IMR-90 (cell line): ENCODE measurements around the gene CC2D1A. TPM values are rescaled to one million over a fixed set of nuclear protein-coding genes. Genes with fewer than 3 reads are reported as not detected.

Experiments
- ATAC-seq: fragments of 200-7000 bp; cut with Tn5 transposase; 2 replicates; pipeline ENCODE4 v1.9.1; 2020; ENCODE audit warnings: low read depth, mild to moderate bottlenecking, moderate library complexity
- BruUV-seq: library from RNA; stranded (reverse); fragments of 400-500 nt; replicated peaks from 2 replicates; lab custom pipeline; 2021; lab: Mats Ljungman, UMichigan
- CTCF ChIA-PET: fragments of 300-600 bp; formaldehyde crosslinking; extraction: SDS; loops from one replicate; lab custom pipeline; 2021; ENCODE audit warnings: antibody characterized with exemption; lab: Yijun Ruan, JAX
- POLR2A ChIA-PET: fragments of 300-600 bp; sonication (Branson Sonifier 250); formaldehyde crosslinking; loops from one replicate; lab custom pipeline; 2022; ENCODE audit warnings: antibody characterized with exemption; ENCODE audit not compliant: unreplicated experiment; lab: Charles Lee
- DNase-seq: peaks from one replicate; pipeline ENCODE4 v3.0.0; 2013
- H2AFZ ChIP-seq: replicated peaks from 2 replicates; pipeline ENCODE3; 2013; ENCODE audit warnings: low read length, mild to moderate bottlenecking; ENCODE audit not compliant: poor library complexity
- H2AK5ac ChIP-seq: 2 replicates; pipeline ENCODE4 v1.6.1; 2013; ENCODE audit warnings: low read depth, low read length, inconsistent platforms
- H2AK9ac ChIP-seq: replicated peaks from 2 replicates; pipeline ENCODE3; 2013; ENCODE audit warnings: mild to moderate bottlenecking, low read depth, low read length, moderate library complexity; ENCODE audit not compliant: poor library complexity
- H2BK120ac ChIP-seq: 2 replicates; pipeline ENCODE4 v1.6.1; 2013; ENCODE audit warnings: low read depth, low read length, inconsistent platforms
- H2BK15ac ChIP-seq: 3 replicates; pipeline ENCODE4 v1.6.1; 2013; ENCODE audit warnings: low read depth, low read length, inconsistent platforms
- H2BK20ac ChIP-seq: 2 replicates; pipeline ENCODE4 v1.6.1; 2013; ENCODE audit warnings: low read depth, mild to moderate bottlenecking, inconsistent platforms, low read length, moderate library complexity
- H2BK5ac ChIP-seq: 2 replicates; pipeline ENCODE4 v1.6.1; 2013; ENCODE audit warnings: mild to moderate bottlenecking, low read depth, low read length, inconsistent platforms; ENCODE audit not compliant: poor library complexity, severe bottlenecking
- H3K14ac ChIP-seq: replicated peaks from 2 replicates; pipeline ENCODE4 v1.6.1; 2013; ENCODE audit warnings: low read depth, low read length, inconsistent platforms
- H3K18ac ChIP-seq: 2 replicates; pipeline ENCODE4 v1.6.1; 2013; ENCODE audit warnings: low read depth, low read length, control low read depth
- H3K23ac ChIP-seq: 2 replicates; pipeline ENCODE4 v1.6.1; 2013; ENCODE audit warnings: low read depth, low read length, inconsistent platforms
- H3K27ac ChIP-seq: 2 replicates; pipeline ENCODE4 v1.5.1; 2013; ENCODE audit warnings: mild to moderate bottlenecking, control low read depth, low read length; ENCODE audit not compliant: insufficient read depth
- H3K27me3 ChIP-seq: 2 replicates; pipeline ENCODE4 v1.6.1; 2013; ENCODE audit warnings: low read length; ENCODE audit not compliant: control insufficient read depth, insufficient read depth
- H3K36me3 ChIP-seq: 2 replicates; pipeline ENCODE4 v1.6.1; 2013; ENCODE audit warnings: low read length, mixed read lengths; ENCODE audit not compliant: control insufficient read depth, insufficient read depth
- H3K4ac ChIP-seq: 2 replicates; pipeline ENCODE4 v1.6.1; 2013; ENCODE audit warnings: low read depth, low read length, inconsistent platforms
- H3K4me1 ChIP-seq: 2 replicates; pipeline ENCODE4 v1.6.1; 2013; ENCODE audit warnings: low read length, mixed read lengths; ENCODE audit not compliant: control insufficient read depth, insufficient read depth
- H3K4me2 ChIP-seq: 2 replicates; pipeline ENCODE4 v1.6.1; 2013; ENCODE audit warnings: low read depth, mild to moderate bottlenecking, control low read depth, low read length, moderate library complexity
- H3K4me3 ChIP-seq: 2 replicates; pipeline ENCODE4 v1.5.1; 2013; ENCODE audit warnings: low read depth, mild to moderate bottlenecking, control low read depth, low read length, moderate library complexity; ENCODE audit not compliant: insufficient read depth
- H3K56ac ChIP-seq: 2 replicates; pipeline ENCODE4 v1.6.1; 2013; ENCODE audit warnings: low read length, inconsistent platforms; ENCODE audit not compliant: insufficient read depth; ENCODE audit errors: extremely low read depth
- H3K79me1 ChIP-seq, 2 experiments: 2 replicates each; pipeline ENCODE4 v1.6.1; 2013; ENCODE audit warnings: low read length in 2 of 2, inconsistent platforms in 1 of 2, low read depth in 1 of 2
- H3K9ac ChIP-seq: 2 replicates; pipeline ENCODE4 v1.6.1; 2013; ENCODE audit warnings: low read depth, low read length, control low read depth
- H3K9me1 ChIP-seq: 2 replicates; pipeline ENCODE4 v1.6.1; 2013; ENCODE audit warnings: low read length, inconsistent platforms; ENCODE audit not compliant: insufficient read depth
- H3K9me3 ChIP-seq: 2 replicates; pipeline ENCODE4 v1.6.1; 2013; ENCODE audit warnings: low read length; ENCODE audit not compliant: control insufficient read depth, insufficient read depth
- H4K20me1 ChIP-seq: 2 replicates; pipeline ENCODE4 v1.6.1; 2013; ENCODE audit warnings: low read length, inconsistent platforms; ENCODE audit not compliant: insufficient read depth
- H4K5ac ChIP-seq: 2 replicates; pipeline ENCODE4 v1.6.1; 2013; ENCODE audit warnings: mild to moderate bottlenecking, low read depth, low read length, control low read depth
- H4K8ac ChIP-seq, 2 experiments: 2 replicates each; pipeline ENCODE4 v1.6.1; 2013; ENCODE audit warnings: low read depth in 2 of 2, low read length in 2 of 2, control low read depth in 1 of 2, inconsistent platforms in 1 of 2
- H4K91ac ChIP-seq: 2 replicates; pipeline ENCODE4 v1.6.1; 2013; ENCODE audit warnings: low read depth, low read length, inconsistent platforms; ENCODE audit not compliant: insufficient read depth
- CEBPB ChIP-seq: IDR thresholded peaks from 2 replicates; pipeline ENCODE4 v1.6.1; 2012; ENCODE audit warnings: low read depth, low read length, improper control_type of control experiment
- CHD1 ChIP-seq: IDR thresholded peaks from 2 replicates; pipeline ENCODE4 v1.6.1; 2012; ENCODE audit warnings: low read depth, low read length, improper control_type of control experiment
- MAFK ChIP-seq: IDR thresholded peaks from 2 replicates; pipeline ENCODE4 v1.6.1; 2012; ENCODE audit warnings: low read depth, low read length, improper control_type of control experiment
- MAZ ChIP-seq: IDR thresholded peaks from 2 replicates; pipeline ENCODE4 v1.6.1; 2012; ENCODE audit warnings: low read depth, mild to moderate bottlenecking, low read length, improper control_type of control experiment, moderate library complexity, borderline replicate concordance
- NFE2L2 ChIP-seq: fragments of 150-350 bp; IDR thresholded peaks from 2 replicates; pipeline ENCODE4 v1.6.1; 2016; ENCODE audit warnings: low read depth, mild to moderate bottlenecking, low read length
- POLR2A ChIP-seq: IDR thresholded peaks from 2 replicates; pipeline ENCODE4 v1.6.1; 2012; ENCODE audit warnings: mild to moderate bottlenecking, low read depth, low read length
- RAD21 ChIP-seq: IDR thresholded peaks from 2 replicates; pipeline ENCODE4 v1.6.1; 2012; ENCODE audit warnings: low read length, improper control_type of control experiment
- RFX5 ChIP-seq: IDR thresholded peaks from 2 replicates; pipeline ENCODE4 v1.8.0; 2012; ENCODE audit warnings: low read depth, mild to moderate bottlenecking, low read length, moderate library complexity
- SMC3 ChIP-seq: fragments of 150-350 bp; IDR thresholded peaks from 2 replicates; pipeline ENCODE4 v1.6.1; 2016; ENCODE audit warnings: low read depth, mild to moderate bottlenecking, antibody characterized with exemption, low read length, moderate library complexity
- WGBS, 2 experiments: methylation state at CpG; one replicate each; pipeline versions ENCODE4 v1.1.5 to v1.1.7; 2013; ENCODE audit warnings: missing lambda C conversion rate in 2 of 2; ENCODE audit not compliant: insufficient read length in 1 of 2; ENCODE audit errors: extremely low coverage in 2 of 2; 5-methylcytosine and 5-hydroxymethylcytosine counted together
- dilution Hi-C: fragments of 300-500 bp; cut with HindIII; formaldehyde crosslinking; loops from one replicate; pipeline ENCODE4 v1.14.3; 2018; ENCODE audit warnings: low sequenced_read_pairs; ENCODE audit not compliant: unreplicated experiment
- in situ Hi-C: fragments of 300-500 bp; cut with MboI; formaldehyde crosslinking; loops from 3 replicates; pipeline ENCODE4 v1.14.3; 2019; ENCODE audit warnings: low sequenced_read_pairs, inconsistent platforms, mixed read lengths
- intact Hi-C: fragments of 100-400 bp; cut with micrococcal nuclease; formaldehyde crosslinking; loops from 2 replicates; pipeline ENCODE4 v1.10.0; 2022
- polyA plus RNA-seq, 3 experiments: library from polyadenylated mRNA; depleted of rRNA; stranded (reverse); fragments of >200 nt; gene quantifications; 2 replicates each; pipeline ENCODE4 v1.2.3, GENCODE V29; 2012; ENCODE audit warnings: low replicate concordance in 1 of 3
- total RNA-seq: library from RNA; depleted of rRNA; stranded (reverse); fragments of >200 nt; gene quantifications from 2 replicates; pipeline ENCODE4 v1.2.3, GENCODE V29; 2012
- TF ChIP-seq, protein P1 (sequence below): fragments of 150-350 bp; IDR thresholded peaks from 2 replicates; pipeline ENCODE4 v1.6.1; 2017; ENCODE audit warnings: mild to moderate bottlenecking, antibody characterized with exemption, low read length, low read depth
- TF ChIP-seq, protein P2 (sequence below): conservative IDR thresholded peaks from 2 replicates; pipeline ENCODE4 v1.5.1; 2012; ENCODE audit warnings: mild to moderate bottlenecking, low read depth, low read length, improper control_type of control experiment
- TF ChIP-seq, protein P3 (sequence below): fragments of 150-350 bp; IDR thresholded peaks from 2 replicates; pipeline ENCODE4 v1.6.1; 2016; ENCODE audit warnings: low read depth, mild to moderate bottlenecking, low read length, moderate library complexity, borderline replicate concordance

Gene CC2D1A
- total and polyA plus RNA-seq, 2 of the 4 experiments (the other 2 are of a cell fraction) = 4.1 to 14.7 TPM

DNA sequence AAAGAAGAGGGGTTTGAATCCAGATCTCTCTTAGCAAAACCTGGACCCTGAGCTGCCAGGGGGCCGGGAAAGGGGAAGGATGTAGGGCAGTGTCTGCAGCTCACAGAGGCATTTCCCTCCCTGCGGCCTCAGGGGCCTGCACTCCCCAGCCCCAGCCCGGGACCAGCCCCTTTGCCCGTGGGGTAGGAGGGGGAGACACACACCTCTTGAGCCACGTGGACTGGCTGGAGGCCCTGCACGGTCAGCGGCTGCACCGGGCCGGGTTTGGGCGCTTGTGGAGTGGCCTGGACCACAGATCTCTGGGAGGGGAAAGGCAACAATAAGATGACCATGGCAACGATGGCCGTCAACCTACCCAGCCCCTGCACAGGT lies 73.2 kb downstream of the CC2D1A start:
- Histone ChIP-seq H3K4me1 (no peaks in the 10 kb centered on the region), H3K4ac (no peak overlapping the region), H3K27ac (no peak overlapping the region), H3K9ac (no peak overlapping the region), H2AK5ac (no peak overlapping the region), H2BK20ac (no peak overlapping the region), H2BK15ac (no peak overlapping the region), H3K27me3 (no peaks in the 10 kb centered on the region), H3K36me3 (peaks cover 9% of the 10 kb centered on the region; the same call in 1 of the 2 replicates), H3K14ac (no peak overlapping the region), H2AK9ac (no peak overlapping the region), H3K23ac (no peak overlapping the region), H4K20me1 (no peaks in the 10 kb centered on the region), H2BK120ac (no peak overlapping the region), H3K9me3 (no peaks in the 10 kb centered on the region), H3K79me1 (no peaks in the 10 kb centered on the region), H3K4me2 (no peak overlapping the region), H3K9me1 (no peaks in the 10 kb centered on the region), H4K5ac (no peak overlapping the region), H4K8ac (no peak overlapping the region), H2AFZ (no peak overlapping the region), H3K4me3 (no peak overlapping the region), H3K18ac (no peak overlapping the region), H4K91ac (no peak overlapping the region), H2BK5ac (no peak overlapping the region), H3K56ac (no peak overlapping the region)
- ATAC-seq (no peak), DNase-seq (no peak)
- ChIA-PET CTCF (no interaction called here), POLR2A (no interaction called here)
- no CpG with 5 or more reads among the region's 12 CpGs for WGBS, 2 experiments
- TF ChIP-seq MAZ (no peak), NFE2L2 (no peak), RAD21 (no peak), SMC3 (no peak), CEBPB (no peak), POLR2A (no peak), CHD1 (no peak), MAFK (no peak), RFX5 (no peak)
- TF ChIP-seq, protein P1, sequence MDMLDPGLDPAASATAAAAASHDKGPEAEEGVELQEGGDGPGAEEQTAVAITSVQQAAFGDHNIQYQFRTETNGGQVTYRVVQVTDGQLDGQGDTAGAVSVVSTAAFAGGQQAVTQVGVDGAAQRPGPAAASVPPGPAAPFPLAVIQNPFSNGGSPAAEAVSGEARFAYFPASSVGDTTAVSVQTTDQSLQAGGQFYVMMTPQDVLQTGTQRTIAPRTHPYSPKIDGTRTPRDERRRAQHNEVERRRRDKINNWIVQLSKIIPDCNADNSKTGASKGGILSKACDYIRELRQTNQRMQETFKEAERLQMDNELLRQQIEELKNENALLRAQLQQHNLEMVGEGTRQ = no peak
- TF ChIP-seq, protein P2, sequence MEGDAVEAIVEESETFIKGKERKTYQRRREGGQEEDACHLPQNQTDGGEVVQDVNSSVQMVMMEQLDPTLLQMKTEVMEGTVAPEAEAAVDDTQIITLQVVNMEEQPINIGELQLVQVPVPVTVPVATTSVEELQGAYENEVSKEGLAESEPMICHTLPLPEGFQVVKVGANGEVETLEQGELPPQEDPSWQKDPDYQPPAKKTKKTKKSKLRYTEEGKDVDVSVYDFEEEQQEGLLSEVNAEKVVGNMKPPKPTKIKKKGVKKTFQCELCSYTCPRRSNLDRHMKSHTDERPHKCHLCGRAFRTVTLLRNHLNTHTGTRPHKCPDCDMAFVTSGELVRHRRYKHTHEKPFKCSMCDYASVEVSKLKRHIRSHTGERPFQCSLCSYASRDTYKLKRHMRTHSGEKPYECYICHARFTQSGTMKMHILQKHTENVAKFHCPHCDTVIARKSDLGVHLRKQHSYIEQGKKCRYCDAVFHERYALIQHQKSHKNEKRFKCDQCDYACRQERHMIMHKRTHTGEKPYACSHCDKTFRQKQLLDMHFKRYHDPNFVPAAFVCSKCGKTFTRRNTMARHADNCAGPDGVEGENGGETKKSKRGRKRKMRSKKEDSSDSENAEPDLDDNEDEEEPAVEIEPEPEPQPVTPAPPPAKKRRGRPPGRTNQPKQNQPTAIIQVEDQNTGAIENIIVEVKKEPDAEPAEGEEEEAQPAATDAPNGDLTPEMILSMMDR = no peak
- TF ChIP-seq, protein P3, sequence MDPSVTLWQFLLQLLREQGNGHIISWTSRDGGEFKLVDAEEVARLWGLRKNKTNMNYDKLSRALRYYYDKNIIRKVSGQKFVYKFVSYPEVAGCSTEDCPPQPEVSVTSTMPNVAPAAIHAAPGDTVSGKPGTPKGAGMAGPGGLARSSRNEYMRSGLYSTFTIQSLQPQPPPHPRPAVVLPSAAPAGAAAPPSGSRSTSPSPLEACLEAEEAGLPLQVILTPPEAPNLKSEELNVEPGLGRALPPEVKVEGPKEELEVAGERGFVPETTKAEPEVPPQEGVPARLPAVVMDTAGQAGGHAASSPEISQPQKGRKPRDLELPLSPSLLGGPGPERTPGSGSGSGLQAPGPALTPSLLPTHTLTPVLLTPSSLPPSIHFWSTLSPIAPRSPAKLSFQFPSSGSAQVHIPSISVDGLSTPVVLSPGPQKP = no peak
- dilution Hi-C loops = no loop called here
- intact Hi-C loops = no loop called here
- in situ Hi-C loops = no loop called here
- BruUV-seq = no TSS peak
